DMS53 treated with DMSO at 0.1 percent for 48 hours (cell line): ENCODE data around the gene KRTAP3-2.
A peak's percentile ranks its signal among the peaks of the same experiment; 100 is the strongest.
"Not testable (repeated sequence)": the region's sequence is repeated elsewhere in the genome, so short reads cannot be mapped to it uniquely, and the experiment has no call there.

Experiments
- DNase-seq: peaks from one replicate; lab custom pipeline; 2025; ENCODE audit not compliant: unreplicated experiment; lab: John Stamatoyannopoulos, UW

Gene KRTAP3-2

DNA sequence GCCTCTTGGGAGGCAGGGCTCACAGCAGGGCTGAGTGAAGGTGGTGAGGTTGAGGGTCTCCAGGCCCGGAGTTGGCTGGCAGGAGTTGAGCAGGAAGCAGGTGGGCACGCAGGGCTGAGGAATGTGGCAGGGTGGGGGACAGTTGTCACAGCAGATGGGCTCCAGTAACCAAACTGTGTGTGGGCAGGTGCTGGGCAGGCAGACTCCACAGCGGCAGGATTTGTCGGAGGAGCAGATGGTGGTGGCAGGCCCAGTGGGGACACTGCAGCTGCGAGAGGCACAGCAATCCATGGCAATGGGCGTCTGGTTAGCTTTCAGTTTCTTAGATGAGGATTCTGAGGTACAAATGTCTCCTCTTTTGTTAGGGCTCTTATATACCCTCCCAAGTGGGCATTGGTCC, at the start of gene KRTAP3-2:
TSS of gene KRTAP3-2 (minus strand) at position 344 of the 400 bp plus-strand sequence. CDS start at position 291, 53 bp downstream.
- not testable (repeated sequence) for DNase-seq

DNA sequence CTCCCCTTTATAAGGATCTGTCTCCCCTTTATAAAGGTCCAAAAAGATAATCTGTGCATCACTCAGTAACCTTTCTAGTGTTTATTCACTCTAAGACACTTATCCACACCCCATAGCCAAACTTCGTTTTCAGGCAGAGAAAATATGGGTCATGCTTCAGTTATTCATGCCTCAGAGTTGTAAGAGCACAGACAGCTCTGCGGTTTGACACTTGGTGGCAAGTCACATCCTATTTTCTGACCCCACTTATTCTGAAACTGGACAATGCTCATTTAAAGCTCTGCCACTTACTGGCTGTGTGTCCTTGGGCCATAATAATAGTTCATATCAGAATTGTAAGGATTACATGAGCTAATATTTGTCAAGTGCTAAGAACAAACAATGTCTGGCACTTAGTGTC, 49.4 kb upstream of the KRTAP3-2 start:
- no peak for DNase-seq

DNA sequence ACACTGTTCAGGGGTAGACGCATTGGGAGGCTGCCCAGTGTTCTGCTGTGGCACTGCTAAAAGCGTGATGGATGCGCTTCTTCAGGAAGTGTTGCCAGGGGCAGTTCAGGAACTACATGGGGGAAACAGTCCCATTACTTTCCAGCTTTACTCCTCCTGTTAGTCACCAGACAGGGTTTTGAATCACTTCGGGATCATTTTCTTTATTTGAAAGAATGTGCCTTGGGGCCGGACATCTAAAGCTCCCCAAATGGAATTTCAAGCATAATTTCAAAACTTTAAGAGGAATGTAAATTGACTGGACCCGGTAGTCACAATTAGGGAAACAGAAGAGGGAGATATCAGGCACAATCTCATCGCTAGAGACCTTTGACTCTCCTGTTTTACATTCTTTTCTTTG, 48.7 kb upstream of the KRTAP3-2 start:
- DNase-seq, result no peak

GRCh38 chr17:41046735-41047465, 47.2 kb upstream of the KRTAP3-2 start, which contains the start of gene KRTAP2-1:
Gene KRTAP2-1, minus strand, starts transcription at chr17:41047316. Its CDS starts 49 bp downstream, at chr17:41047267.
- DNase-seq, result not testable (repeated sequence)

DNA sequence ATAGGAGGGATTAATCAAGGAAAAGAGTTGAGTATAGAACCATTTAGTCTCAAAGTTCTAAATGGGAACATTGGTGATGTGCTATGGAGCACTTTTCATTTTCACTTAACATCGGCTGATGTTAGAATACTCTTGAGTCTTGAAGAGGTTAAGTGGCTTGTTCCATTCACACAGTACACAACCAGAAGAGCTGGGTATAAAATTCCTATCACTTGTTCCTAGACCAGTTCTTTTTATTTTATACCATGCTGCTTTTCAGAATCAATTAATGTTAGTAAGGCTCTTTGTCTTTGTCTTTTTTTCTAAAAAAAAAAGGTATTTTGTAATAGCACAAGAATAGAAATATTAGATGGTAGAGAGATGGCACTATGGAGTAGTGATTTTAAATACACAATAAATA, 43.2 kb upstream of the KRTAP3-2 start:
- no peak for DNase-seq

GRCh38 chr17:41040783-41041571, 41.3 kb upstream of the KRTAP3-2 start, which contains the start of gene KRTAP1-1:
Gene KRTAP1-1, minus strand, starts transcription at chr17:41041450. Its CDS starts 53 bp downstream, at chr17:41041397.
- not testable (repeated sequence) for DNase-seq

DNA sequence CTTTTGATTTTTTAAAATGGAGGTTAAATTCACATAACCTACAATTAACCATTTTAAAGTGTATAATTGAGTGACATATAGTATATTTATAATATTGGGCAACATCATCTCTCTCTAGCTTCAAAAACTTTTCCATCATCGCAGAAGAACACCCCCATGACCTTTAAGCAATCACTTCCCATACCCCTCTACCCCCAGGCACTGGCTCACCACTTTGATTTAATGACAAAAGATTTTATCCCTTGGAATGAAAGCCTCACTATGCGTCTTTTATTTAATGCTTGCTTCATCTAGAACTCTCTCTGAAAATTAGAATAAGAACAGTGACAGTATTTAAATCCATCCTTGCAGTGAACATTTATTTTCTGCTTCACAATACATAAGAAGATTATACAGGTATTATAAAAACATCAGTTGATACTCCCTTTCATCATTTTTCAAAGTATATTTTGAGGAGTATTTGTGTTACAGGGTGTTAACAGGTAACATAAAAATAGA, 38.2 kb upstream of the KRTAP3-2 start:
- DNase-seq, result no peak

DNA sequence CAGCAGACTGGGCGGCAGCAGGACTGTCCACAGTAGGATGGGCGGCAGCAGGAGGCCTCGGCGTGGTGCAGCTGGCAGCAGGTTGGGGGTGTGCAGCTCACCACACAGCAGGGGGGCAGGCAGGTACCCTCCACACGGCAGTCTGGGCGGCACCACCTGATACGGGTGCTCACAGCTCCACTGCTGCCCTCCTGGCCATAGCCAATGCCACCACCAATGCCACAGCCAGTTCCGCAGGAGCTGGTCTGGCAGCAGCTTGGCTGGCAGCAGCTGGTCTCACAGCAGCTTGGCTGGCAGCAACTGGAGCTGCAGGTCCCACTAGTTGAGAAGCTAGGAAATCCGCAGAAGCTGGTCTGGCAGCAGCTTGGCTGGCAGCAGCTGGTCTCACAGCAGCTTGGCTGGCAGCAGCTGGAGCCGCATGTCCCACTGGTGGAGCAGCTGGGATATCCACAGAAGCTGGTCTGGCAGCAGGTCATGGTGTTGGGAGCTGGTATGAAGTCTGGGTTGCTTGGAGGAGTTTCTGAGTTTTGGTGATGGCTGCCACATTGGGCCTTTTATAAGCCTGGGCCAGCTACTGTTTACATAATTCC, 34.7 kb upstream of the KRTAP3-2 start, which contains the start of gene KRTAP1-3:
TSS of gene KRTAP1-3 (minus strand) at position 529 of the 590 bp plus-strand sequence. CDS start at position 476, 53 bp downstream.
- not testable (repeated sequence) for DNase-seq

DNA sequence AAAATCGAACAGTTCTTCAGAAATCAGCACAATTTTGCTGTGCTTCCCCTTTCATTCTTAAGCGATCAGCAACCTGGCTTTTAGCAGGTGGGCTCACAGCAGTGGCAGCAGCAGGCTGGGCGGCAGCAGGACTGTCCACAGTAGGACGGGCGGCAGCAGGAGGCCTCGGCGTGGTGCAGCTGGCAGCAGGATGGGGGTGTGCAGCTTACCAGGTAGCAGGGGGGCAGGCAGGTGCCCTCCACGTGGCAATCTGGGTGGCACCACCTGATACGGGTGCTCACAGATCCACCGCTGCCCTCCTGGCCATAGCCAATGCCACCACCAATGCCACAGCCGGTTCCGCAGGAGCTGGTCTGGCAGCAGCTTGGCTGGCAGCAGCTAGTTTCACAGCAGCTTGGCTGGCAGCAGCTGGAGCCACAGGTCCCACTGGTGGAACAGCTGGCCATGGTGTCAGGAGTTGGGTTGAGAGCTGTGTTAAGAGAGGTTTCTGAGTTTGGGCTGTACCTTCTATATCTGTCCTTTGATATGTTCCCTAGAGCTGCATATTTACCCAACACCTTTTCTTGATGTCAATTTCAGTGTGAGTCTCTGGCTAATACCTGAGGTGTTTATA, 30.0 kb upstream of the KRTAP3-2 start, which contains the start of gene KRTAP1-4:
TSS of gene KRTAP1-4 (minus strand) at position 563 of the 613 bp plus-strand sequence. CDS start at position 446, 117 bp downstream.
- no peak for DNase-seq

DNA sequence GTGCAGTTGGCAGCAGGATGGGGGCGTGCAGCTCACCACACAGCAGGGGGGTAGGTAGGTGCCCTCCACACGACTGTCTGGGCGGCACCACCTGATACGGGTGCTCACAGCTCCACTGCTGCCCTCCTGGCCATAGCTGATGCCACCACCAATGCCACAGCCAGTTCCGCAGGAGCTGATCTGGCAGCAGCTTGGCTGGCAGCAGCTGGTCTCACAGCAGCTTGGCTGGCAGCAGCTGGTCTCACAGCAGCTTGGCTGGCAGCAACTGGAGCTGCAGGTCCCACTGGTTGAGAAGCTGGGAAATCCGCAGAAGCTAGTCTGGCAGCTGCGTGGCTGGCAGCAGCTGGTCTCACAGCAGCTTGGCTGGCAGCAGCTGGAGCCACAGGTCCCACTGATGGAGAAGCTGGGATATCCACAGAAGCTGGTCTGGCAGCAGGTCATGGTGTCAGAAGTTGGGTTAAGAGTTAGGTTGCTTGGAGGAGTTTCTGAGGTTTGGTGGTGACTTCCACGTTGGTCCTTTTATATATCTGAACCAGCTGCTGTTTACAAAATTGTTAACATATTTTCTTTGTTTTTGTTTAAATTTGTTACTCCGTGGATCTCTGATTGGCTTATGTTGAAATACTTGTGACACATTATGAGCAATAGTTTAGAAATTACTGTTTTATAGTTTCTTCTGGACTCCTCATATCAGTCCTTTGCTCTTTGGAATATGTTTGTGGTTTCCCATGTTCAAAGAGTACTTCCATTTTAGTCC, 27.2 kb upstream of the KRTAP3-2 start, which contains the start of gene KRTAP1-5:
TSS of gene KRTAP1-5 (minus strand) at position 494 of the 757 bp plus-strand sequence. CDS start at position 441, 53 bp downstream.
- no peak for DNase-seq

- DNase-seq, result no peak
Observed at GRCh38 chr17:41024697-41025096, 25.0 kb upstream of the KRTAP3-2 start.

DNA sequence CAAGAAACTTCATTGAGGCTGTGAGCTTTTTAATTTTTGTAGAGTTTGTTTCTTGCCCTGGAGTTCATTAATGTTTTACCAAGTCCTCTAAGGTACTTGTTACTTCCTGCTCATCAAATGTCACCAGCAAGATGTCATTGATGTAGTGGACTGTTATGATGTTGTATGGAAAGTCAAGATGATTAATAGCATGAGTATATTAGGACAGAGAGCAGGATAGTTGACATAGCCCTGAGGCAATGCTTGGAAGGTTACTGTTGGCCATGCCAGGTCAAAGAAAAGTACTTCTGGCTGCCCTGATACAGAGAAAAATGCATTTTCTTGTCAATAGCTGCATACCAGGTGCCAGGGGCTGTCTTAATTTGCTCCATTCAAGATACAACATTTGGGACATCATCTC, 20.6 kb upstream of the KRTAP3-2 start:
- DNase-seq, result peak; percentile 67

DNA sequence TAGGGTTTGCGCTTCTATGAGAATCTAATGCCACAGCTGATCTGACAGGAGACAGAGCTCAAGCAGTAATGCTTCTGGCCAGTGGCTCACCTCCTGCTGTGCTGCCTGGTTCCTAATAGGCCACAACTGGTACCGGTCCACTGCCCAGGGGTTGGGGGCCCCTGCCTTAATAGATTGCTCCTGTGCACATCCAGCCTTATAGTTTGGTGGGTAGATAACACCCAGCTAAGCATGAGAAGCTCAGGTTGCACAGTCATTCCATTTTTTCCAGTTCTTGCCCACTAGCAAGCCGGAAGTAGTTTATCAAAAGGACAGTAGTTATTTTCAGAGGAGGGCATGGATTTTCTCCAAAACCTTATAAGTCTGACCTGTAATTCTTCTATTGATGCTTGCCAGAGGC, 19.7 kb upstream of the KRTAP3-2 start:
- DNase-seq, result no peak

DNA sequence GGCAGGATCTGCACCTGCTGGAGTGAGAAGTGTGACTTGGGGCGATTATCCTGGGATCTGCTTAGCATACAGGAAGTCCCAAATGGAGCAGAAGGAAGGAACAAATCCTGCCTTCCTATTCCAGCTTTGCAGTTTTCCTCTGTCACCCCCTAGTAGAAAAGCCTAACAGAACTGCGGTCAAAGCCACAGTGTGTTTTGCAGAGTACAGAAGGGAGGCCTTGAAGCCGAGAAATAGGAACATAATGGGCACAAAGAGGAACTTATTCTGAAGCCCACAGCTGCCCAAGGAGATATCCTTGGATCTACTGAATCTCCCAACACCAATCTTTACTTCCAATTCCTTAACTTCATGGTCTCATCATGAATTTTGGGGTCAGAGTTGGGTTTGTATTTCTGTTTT, 18.8 kb upstream of the KRTAP3-2 start:
- DNase-seq, result no peak

GRCh38 chr17:41016578-41017215, 17.0 kb upstream of the KRTAP3-2 start:
- DNase-seq, result no peak

DNA sequence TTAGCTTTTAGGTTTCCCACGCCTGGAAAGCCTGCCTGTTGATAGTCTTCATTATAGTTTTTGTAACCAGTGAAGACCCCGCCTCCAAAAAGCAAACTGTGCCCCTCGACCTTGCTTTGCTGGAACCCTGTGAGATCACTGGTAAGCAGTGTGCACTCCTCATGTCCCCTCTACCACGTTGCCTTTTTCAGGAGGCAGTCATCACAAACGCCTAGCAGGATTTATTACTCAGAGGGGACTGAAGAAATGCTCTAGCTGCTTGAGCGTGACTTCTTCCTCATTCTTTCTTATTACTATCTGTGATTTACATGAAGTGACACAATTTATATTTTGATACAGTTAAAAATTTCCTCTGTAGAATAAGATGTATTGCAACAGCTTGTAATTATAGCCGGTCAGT, 15.7 kb upstream of the KRTAP3-2 start:
- DNase-seq, result no peak

- DNase-seq, result no peak
Observed at GRCh38 chr17:41013606-41014005, 13.9 kb upstream of the KRTAP3-2 start.

- DNase-seq, result no peak
Observed at GRCh38 chr17:41013181-41013580, 13.5 kb upstream of the KRTAP3-2 start.
